ENCODE data around the gene OR5H2. TPM values are rescaled to one million over a fixed set of nuclear protein-coding genes. Genes with fewer than 3 reads are reported as not detected.
"Not testable (repeated sequence)": the region's sequence is repeated elsewhere in the genome, so short reads cannot be mapped to it uniquely, and the experiment has no call there.

The OR5H2 gene
- not detected in 2 replicates for total RNA-seq (2014; rRNA removed; shearing (Covaris generic))

DNA sequence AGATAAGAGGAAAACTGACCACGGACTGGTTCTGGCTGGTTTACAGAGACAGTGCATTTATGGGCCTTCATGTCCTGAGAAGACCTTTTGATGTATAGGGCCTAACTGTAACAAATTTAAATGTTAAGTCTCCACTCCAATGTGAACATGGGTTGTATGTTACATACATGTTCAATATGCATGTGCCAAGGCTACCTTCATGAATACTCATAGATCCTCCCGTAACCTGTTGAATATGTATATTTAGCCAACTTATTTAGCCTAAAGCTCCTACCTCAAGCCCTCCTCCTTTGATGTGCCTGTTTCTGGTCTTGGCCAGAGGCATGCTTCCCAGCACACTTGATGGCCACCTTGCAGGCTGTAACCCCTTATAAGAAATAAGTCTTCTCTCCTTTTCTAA lies at the start of gene OR5H2:
OR5H2 (plus strand) TSS at position 301 of the 400 bp plus-strand sequence. CDS start 398 bp downstream, outside the sequence.
- no peak for DNase-seq (ENCODE audit: low read depth in 1 of 2, low spot score in 2 of 2)
- Histone ChIP-seq H3K36me3 (no peaks in the 10 kb centered on the region), H3K9me3 (replicated peaks) (no peaks in the 10 kb centered on the region; the same call in 1 of the 2 replicates), H3K27ac (no peak within 1 kb of the TSS), H3K27me3 (replicated peaks) (peaks cover 7% of the 10 kb centered on the region; the same call in 1 of the 2 replicates), H3K4me3 (no peak within 1 kb of the TSS), H3K4me1 (replicated peaks) (no peaks in the 10 kb centered on the region)

DNA sequence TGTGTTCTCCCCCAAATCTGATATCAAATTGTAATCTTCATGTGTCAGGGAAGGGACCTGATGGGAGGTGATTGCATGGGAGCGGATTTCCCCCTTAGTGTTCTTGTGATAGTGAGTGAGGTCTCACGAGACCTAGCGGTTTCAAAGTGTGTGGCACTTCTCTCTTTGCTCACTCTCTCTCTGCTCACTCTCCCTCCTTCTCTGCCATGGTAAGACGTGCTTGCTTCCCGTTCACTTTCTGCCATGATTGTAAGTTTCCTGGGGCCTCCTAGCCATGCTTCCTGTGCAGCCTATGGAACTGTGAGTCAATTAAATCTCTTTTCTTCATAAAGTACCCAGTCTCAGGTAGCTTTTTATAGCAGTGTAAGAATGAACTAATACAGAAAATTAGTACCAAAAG lies 48.8 kb upstream of the OR5H2 start:
- Histone ChIP-seq H3K4me3 (no peak overlapping the region), H3K4me1 (replicated peaks) (no peaks in the 10 kb centered on the region), H3K27me3 (replicated peaks) (no peaks in the 10 kb centered on the region), H3K9me3 (replicated peaks) (no peaks in the 10 kb centered on the region), H3K36me3 (no peaks in the 10 kb centered on the region), H3K27ac (no peak overlapping the region)
- no peak for DNase-seq (ENCODE audit: low read depth in 1 of 2, low spot score in 2 of 2)

DNA sequence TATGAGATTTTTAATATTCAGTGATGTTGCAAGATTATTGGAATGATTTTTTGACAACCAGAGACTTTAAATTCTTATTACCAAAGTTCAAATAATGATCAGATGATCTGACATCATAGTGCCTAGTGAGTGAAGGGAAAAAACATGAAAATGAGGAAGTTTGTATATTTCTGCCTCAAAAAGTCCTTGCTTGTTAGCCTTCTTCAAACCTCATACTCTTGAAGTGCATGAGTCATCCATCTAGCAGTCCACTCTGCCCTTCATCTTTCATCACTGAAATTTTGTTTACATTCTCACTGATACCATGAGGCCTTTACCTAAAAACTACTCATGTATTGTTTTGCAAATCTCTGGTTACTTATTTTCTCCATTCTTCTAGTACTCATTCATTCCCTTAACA lies 42.2 kb upstream of the OR5H2 start:
- Histone ChIP-seq H3K4me1 (replicated peaks) (no peaks in the 10 kb centered on the region), H3K27me3 (replicated peaks) (no peaks in the 10 kb centered on the region), H3K9me3 (replicated peaks) (no peaks in the 10 kb centered on the region), H3K4me3 (no peak overlapping the region), H3K27ac (no peak overlapping the region), H3K36me3 (no peaks in the 10 kb centered on the region)
- DNase-seq (ENCODE audit: low read depth in 1 of 2, low spot score in 2 of 2) = no peak

DNA sequence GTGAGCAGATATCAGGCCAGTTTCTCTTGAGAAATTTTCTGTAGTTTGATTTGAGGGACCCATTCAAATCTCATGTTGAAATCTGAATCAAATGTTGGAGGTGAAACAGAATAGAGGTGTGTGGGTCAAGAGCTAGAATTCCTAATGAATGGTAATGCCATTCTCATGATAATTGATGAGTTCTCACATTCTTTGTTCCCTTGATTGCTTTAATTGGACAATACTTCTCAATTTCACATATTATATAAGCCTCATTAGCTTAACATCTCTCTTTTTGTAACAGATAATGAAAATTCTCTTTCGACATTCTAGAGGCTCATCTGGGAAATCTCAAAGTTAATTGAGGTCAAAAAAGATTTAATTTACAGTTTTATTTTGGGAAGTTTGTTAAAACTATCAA lies 40.1 kb upstream of the OR5H2 start:
- H3K36me3 ChIP-seq = no peaks in the 10 kb centered on the region
- H3K4me1 ChIP-seq (replicated peaks) = no peaks in the 10 kb centered on the region
- H3K4me3 ChIP-seq = no peak overlapping the region
- DNase-seq (ENCODE audit: low read depth in 1 of 2, low spot score in 2 of 2) = no peak
- H3K27ac ChIP-seq = no peak overlapping the region
- H3K27me3 ChIP-seq (replicated peaks) = no peaks in the 10 kb centered on the region
- H3K9me3 ChIP-seq (replicated peaks) = no peaks in the 10 kb centered on the region

DNA sequence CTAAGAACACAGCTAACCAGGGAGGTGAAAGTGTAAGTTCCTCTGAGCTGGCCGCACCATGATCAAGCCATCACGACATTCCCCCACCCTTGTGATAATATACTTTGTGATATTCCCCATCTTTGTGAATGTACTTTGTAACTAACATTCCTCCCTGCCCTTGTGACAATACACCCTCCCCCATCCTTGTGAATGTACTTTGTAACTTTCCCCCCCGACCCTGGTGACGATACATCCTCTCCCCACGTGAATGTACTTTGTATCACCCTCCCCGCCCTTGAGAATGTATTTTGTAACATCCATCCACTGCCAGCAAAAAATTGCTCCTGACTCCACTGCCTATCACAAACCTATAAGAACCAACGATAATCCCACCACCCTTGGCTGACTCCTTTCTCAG lies 38.5 kb upstream of the OR5H2 start:
- H3K27me3 ChIP-seq (replicated peaks) = no peaks in the 10 kb centered on the region

DNA sequence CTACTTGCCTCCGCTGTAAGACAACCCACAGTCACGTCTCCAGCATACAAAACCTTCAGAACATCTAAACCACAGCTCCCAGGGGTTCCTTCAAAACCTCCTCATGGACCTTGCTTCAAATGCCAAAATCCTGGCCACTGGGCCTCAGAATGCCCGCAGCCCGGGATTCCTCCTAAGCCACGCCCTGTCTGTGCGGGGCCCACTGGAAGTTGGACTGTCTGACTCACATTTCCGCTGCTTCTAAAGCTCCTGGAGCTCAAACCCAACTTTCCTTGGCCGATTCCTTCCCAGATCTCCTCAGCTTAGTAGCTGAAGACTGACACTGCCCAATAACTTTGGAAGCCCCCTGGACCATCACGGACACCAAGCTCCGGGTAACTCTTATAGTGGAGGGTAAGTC lies 36.2 kb upstream of the OR5H2 start:
- Histone ChIP-seq H3K27ac (no peak overlapping the region), H3K27me3 (replicated peaks) (no peaks in the 10 kb centered on the region), H3K4me1 (replicated peaks) (no peaks in the 10 kb centered on the region), H3K4me3 (no peak overlapping the region), H3K9me3 (replicated peaks) (no peaks in the 10 kb centered on the region), H3K36me3 (no peaks in the 10 kb centered on the region)
- DNase-seq (ENCODE audit: low read depth in 1 of 2, low spot score in 2 of 2) = no peak

More for the DNA sequence above, 38.5 kb upstream of the OR5H2 start:
- no peaks in the 10 kb centered on the region for H3K36me3 ChIP-seq
- DNase-seq (ENCODE audit: low read depth in 1 of 2, low spot score in 2 of 2) = no peak
- H3K4me3 ChIP-seq = no peak overlapping the region
- no peaks in the 10 kb centered on the region for H3K9me3 ChIP-seq (replicated peaks)
- H3K27ac ChIP-seq = no peak overlapping the region
- H3K4me1 ChIP-seq (replicated peaks) = no peaks in the 10 kb centered on the region

DNA sequence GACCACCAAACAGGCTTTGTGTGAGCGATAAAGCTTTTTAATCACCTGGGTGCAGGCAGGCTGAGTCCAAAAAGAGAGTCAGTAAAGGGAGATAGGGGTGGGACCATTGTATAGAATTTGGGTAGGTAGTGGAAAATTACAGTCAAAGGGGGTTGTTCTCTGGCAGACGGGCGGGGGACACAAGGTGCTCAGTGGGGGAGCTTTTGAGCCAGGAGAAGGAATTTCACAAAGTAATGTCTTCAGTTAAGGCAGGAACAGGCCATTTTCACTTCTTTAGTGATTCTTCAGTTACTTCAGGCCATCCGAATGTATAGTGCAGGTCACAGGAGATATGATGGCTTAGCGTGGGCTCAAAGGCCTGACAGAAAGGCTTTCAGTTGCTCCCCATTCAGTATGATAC lies 26.3 kb upstream of the OR5H2 start:
- H3K9me3 ChIP-seq (replicated peaks); H3K27ac ChIP-seq; H3K4me3 ChIP-seq; H3K27me3 ChIP-seq (replicated peaks); H3K36me3 ChIP-seq; DNase-seq (ENCODE audit: low read depth in 1 of 2, low spot score in 2 of 2); H3K4me1 ChIP-seq (replicated peaks): not testable (repeated sequence)

DNA sequence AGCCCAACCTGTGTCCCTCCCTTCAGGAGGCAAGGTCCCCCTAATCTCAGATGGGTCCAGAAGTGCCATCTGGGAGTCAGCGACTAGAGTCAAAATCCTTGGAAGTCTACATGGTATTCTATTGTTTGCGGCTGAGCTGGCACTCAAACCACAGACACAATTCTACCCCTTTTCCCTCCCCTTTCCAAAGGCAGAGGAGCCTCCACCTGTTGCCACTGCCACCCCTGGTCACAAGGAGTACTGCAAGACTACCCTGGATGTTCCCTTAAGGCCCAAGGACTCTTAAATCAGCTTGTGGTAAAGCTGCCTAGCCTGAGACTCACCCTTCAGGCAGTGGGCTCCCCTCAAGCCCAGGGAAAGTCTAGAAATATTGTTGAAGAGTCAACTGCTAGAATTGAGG lies 22.6 kb upstream of the OR5H2 start:
- DNase-seq (ENCODE audit: low read depth in 1 of 2, low spot score in 2 of 2) = no peak
- Histone ChIP-seq H3K9me3 (replicated peaks) (no peaks in the 10 kb centered on the region), H3K36me3 (no peaks in the 10 kb centered on the region), H3K27ac (no peak overlapping the region), H3K4me1 (replicated peaks) (no peaks in the 10 kb centered on the region), H3K27me3 (replicated peaks) (no peaks in the 10 kb centered on the region; the same call in 1 of the 2 replicates), H3K4me3 (no peak overlapping the region)

DNA sequence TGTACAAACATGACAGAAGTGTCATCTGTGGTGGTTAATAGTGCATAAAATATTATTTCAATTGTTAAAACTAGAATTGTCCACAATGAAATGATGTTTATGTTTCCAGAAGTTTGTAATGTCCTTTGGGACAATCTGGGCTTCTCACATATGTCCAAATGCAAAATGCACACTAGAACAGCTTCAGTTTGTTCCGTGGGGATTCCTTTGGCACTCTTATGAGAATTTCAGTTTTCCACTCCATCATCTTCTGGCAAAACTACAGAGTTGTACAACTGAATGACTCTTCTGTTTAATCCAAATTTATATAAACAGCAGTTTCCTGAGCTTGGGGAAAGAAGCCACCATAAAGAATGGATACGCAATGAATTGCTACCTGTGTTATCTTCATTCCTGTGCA lies 20.3 kb upstream of the OR5H2 start:
- Histone ChIP-seq H3K36me3 (no peaks in the 10 kb centered on the region), H3K4me3 (no peak overlapping the region), H3K4me1 (replicated peaks) (no peaks in the 10 kb centered on the region), H3K27me3 (replicated peaks) (no peaks in the 10 kb centered on the region; the same call in 1 of the 2 replicates), H3K27ac (no peak overlapping the region), H3K9me3 (replicated peaks) (no peaks in the 10 kb centered on the region)
- DNase-seq (ENCODE audit: low read depth in 1 of 2, low spot score in 2 of 2) = no peak

DNA sequence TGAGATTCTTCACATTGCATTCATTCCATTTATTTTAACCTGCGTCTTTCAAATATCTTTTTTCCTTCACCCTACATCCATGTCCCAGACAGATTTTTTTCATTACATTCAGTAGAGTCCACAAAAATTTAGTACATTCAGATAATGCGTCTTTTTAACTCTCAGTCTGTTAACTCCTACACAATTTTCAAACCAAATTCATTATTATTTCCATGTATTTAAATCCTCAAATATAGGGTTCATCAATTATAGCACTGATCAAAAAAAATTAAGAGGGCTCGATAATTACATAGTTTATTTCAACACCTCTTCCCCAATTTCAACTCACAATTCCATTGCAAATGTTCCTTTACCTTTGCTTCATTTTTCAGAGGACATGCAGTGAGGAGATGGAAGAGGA lies 18.4 kb upstream of the OR5H2 start, which contains the start of gene OR5H6:
OR5H6 (plus strand) TSS at position 301 of the 400 bp plus-strand sequence; CDS start at position 390, 89 bp downstream.
- no peaks in the 10 kb centered on the region for H3K4me1 ChIP-seq (replicated peaks)
- H3K27me3 ChIP-seq (replicated peaks) = no peaks in the 10 kb centered on the region; the same call in 1 of the 2 replicates
- H3K36me3 ChIP-seq = no peaks in the 10 kb centered on the region
- no peaks in the 10 kb centered on the region for H3K9me3 ChIP-seq (replicated peaks)
- DNase-seq (ENCODE audit: low read depth in 1 of 2, low spot score in 2 of 2) = no peak
- no peak within 1 kb of the TSS for H3K4me3 ChIP-seq
- H3K27ac ChIP-seq = no peak within 1 kb of the TSS

DNA sequence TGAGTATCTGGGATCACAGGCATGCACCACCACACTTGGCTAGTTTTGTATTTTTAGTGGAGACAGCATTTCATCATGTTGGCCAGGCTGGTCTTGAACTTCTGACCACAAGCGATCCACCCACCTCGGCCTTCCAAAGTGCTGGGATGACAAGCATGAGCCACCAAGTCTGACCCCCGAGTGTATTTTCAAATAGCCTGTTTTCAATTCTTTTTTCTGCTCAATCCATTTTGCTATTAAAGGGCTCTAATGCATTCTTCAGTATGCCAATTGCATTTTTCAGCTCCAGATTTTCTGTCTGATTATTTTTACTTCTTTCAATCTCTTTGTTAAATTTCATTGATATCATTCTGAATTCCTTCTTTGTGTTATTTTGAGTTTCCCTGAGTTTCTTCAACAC lies 12.5 kb upstream of the OR5H2 start:
- no peak overlapping the region for H3K4me3 ChIP-seq
- H3K27ac ChIP-seq = no peak overlapping the region
- no peaks in the 10 kb centered on the region for H3K4me1 ChIP-seq (replicated peaks)
- H3K36me3 ChIP-seq = no peaks in the 10 kb centered on the region
- H3K9me3 ChIP-seq (replicated peaks) = no peaks in the 10 kb centered on the region
- H3K27me3 ChIP-seq (replicated peaks) = no peaks in the 10 kb centered on the region
- no peak for DNase-seq (ENCODE audit: low read depth in 1 of 2, low spot score in 2 of 2)

DNA sequence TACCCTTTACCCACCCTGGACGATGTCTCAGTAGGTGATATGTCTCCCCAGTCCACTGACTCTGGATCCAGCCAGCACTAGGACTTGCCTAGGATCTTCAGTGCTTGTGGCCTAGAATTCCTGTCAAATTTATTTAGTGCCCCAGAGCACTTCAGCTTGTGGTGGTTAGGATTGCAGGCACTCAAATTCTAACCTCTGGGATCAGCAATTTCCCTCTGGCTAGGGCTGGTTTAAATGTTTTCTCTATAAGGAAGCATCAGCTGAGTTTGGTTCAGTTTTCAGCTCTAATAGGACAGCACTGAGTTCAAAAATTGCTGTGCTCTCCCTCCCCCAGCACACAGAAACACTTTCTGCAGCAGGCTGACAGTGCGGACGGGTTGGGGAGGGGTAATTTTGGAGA lies 10.2 kb upstream of the OR5H2 start:
- H3K9me3 ChIP-seq (replicated peaks) = no peaks in the 10 kb centered on the region
- DNase-seq (ENCODE audit: low read depth in 1 of 2, low spot score in 2 of 2) = no peak
- H3K4me3 ChIP-seq = no peak overlapping the region
- H3K27me3 ChIP-seq (replicated peaks) = no peaks in the 10 kb centered on the region
- no peak overlapping the region for H3K27ac ChIP-seq
- no peaks in the 10 kb centered on the region for H3K36me3 ChIP-seq
- H3K4me1 ChIP-seq (replicated peaks) = no peaks in the 10 kb centered on the region

DNA sequence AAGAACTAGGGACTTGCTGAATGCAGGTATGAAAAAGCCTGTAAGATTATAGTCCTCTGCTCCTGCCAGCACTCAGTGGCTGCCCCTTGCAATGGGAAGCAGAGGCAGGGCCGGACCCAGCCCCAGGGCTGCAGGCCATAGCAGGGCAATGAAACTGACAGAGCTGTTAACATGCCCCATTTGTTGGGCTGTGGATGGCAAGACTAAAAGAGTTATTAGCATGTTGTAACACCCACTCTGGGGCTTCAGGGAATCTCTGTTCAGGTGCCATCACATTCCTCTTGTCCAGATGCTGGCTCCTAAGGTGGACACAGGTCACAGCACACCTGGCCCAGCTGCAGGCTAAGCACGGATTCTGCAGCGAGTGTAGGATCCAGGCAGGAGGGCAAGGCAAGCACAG lies 7.4 kb upstream of the OR5H2 start:
- Histone ChIP-seq H3K4me3 (no peak overlapping the region), H3K9me3 (replicated peaks) (no peaks in the 10 kb centered on the region; the same call in 1 of the 2 replicates), H3K4me1 (replicated peaks) (no peaks in the 10 kb centered on the region), H3K36me3 (no peaks in the 10 kb centered on the region), H3K27me3 (replicated peaks) (peaks cover under 1% of the 10 kb centered on the region; the same call in 1 of the 2 replicates), H3K27ac (no peak overlapping the region)
- no peak for DNase-seq (ENCODE audit: low read depth in 1 of 2, low spot score in 2 of 2)

DNA sequence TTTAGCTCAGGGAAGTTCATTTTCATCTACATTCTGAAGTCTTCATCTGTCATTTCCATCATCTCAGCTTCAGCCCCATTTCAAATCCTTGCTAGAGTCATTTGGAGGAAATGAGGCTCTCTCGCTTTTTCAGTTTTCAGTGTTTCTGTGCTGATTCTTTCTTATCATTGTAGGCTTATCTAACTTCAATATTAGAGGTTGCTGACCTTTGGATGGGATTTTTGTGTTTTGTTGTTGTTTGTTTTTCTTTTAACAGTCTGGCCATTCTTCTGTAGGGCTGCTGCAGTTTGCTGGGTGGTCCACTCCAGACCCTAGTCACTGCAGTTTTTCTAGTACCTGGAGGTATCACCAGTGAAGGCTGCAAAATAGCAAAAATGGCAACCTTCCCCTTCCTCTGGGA lies 8.6 kb downstream of the OR5H2 start:
- Histone ChIP-seq H3K36me3 (no peaks in the 10 kb centered on the region), H3K4me3 (no peak overlapping the region), H3K27me3 (replicated peaks) (no peaks in the 10 kb centered on the region), H3K27ac (no peak overlapping the region), H3K4me1 (replicated peaks) (no peaks in the 10 kb centered on the region), H3K9me3 (replicated peaks) (no peaks in the 10 kb centered on the region)
- DNase-seq (ENCODE audit: low read depth in 1 of 2, low spot score in 2 of 2) = no peak

DNA sequence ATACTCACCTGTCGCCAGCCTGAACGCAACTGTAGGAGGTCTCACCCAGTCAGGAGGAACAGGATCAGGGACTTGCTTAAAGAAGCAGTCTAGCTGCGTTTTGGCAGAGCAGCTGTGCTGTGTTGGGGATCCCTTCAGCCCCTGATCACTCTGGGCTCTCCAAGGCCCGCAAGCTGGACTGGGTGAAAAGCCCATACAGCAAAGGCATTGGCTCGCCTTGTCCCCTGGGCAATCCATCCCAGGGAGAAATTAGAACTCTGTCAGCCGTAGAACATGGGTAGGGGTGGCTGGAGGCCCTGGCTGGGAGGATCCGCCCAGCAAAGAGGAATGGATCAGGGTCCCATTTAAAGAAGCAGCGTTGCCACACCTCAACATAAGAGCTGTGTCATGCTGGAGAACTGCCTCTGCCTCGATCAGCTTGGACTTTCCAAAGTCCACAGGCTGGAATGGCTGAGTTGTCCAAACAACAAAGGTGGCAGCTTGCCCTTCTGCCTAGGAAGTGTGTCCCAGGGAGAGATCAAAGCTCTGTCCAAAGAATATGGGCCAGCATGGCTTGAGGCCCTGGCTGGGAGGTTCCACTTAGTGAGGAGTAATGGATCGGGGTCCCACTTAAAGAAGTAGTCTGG lies 9.1 kb downstream of the OR5H2 start:
- H3K4me1 ChIP-seq (replicated peaks) = no peaks in the 10 kb centered on the region
- no peak for DNase-seq (ENCODE audit: low read depth in 1 of 2, low spot score in 2 of 2)
- H3K9me3 ChIP-seq (replicated peaks) = no peaks in the 10 kb centered on the region
- no peak overlapping the region for H3K27ac ChIP-seq
- H3K36me3 ChIP-seq = no peaks in the 10 kb centered on the region
- no peak overlapping the region for H3K4me3 ChIP-seq
- H3K27me3 ChIP-seq (replicated peaks) = no peaks in the 10 kb centered on the region

Measured in SJSA1 (cell line).